GM19025 (cell line): ENCODE results near the gene GFRA1.

ENCODE experiments used
- ATAC-seq: cut with Tn5 transposase; IDR thresholded peaks from one replicate; pipeline ENCODE4 v1.9.1; 2021; ENCODE audit warnings: mild to moderate bottlenecking, low read depth, moderate library complexity; ENCODE audit not compliant: unreplicated experiment

The GFRA1 gene, protein sequence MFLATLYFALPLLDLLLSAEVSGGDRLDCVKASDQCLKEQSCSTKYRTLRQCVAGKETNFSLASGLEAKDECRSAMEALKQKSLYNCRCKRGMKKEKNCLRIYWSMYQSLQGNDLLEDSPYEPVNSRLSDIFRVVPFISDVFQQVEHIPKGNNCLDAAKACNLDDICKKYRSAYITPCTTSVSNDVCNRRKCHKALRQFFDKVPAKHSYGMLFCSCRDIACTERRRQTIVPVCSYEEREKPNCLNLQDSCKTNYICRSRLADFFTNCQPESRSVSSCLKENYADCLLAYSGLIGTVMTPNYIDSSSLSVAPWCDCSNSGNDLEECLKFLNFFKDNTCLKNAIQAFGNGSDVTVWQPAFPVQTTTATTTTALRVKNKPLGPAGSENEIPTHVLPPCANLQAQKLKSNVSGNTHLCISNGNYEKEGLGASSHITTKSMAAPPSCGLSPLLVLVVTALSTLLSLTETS

GRCh38 chr10:116272440-116273283, at the start of gene GFRA1:
Gene GFRA1, minus strand, starts transcription at chr10:116273206. Its CDS starts 1,177 bp downstream, at chr10:116272029.
- ATAC-seq, result no peak

DNA sequence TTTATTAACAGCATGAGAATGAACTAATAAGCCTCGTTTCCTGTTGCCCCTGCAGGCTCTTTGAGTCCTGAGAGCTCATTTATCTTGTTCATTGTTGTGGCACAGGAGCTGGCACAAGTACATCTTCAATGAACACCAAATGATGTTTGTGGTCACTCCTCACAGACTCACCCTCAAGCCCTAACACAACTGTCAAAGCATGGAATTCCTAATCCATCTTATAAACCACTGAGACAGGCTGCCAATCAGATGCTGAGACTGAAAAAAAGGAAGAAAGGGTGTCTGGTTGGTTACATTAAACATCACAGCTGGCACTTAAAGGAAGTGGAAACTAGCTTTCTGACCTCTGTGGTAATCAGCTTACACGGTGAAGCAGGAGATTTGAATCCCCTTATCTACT, 43.5 kb upstream of the GFRA1 start:
- ATAC-seq, result no peak

- ATAC-seq, result no peak
Observed at GRCh38 chr10:116312548-116312947, 39.5 kb upstream of the GFRA1 start.

- no peak for ATAC-seq
Observed at GRCh38 chr10:116311706-116312490, 38.9 kb upstream of the GFRA1 start.

GRCh38 chr10:116311016-116311415, 38.0 kb upstream of the GFRA1 start:
- no peak for ATAC-seq

- ATAC-seq, result no peak
Observed at GRCh38 chr10:116307455-116307854, 34.4 kb upstream of the GFRA1 start.

- no peak for ATAC-seq
Observed at GRCh38 chr10:116306847-116307246, 33.8 kb upstream of the GFRA1 start.

DNA sequence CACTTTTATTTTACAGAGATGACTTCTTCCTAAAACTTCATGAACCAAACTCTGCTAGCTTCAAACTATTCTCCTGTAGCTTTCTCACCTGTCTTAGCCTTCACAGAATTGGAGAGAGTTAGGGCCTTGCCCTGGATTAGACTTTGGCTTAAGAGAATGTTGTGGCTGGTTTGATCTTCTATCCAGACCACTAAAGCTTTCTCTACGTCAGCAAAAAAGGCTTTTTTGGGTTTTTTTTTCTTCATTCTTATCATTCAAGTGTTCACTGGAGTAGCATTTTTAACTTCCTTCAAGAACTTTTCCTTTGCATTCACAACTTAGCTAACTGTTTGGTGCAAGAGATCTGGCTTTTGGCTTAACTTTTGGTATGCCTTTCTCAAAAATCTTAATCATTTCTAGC, 31.9 kb upstream of the GFRA1 start:
- ATAC-seq, result no peak

DNA sequence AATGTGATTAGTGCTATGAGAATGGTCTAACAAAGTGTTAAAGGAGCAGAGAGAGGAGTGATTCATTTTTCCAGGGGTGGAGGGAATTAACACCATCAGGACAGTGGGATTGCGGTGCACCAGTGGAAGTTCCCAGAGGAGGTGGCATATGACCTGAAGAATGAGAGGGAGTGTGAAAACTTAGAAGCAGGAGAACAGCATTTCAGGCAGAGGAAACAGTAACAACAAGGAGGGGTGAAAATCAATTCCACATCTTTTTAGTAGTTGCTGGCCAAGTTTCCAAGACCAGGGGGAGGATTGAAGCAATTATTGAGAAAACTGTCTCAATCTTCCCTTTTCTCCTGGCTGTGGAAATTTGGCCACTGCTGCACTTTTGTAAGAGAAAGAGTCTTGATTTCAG, 27.5 kb upstream of the GFRA1 start:
- no peak for ATAC-seq

GRCh38 chr10:116298586-116298985, 25.6 kb upstream of the GFRA1 start:
- no peak for ATAC-seq

GRCh38 chr10:116296291-116296721, 23.3 kb upstream of the GFRA1 start:
- no peak for ATAC-seq

- ATAC-seq, result no peak
Observed at GRCh38 chr10:116292493-116292892, 19.5 kb upstream of the GFRA1 start.

GRCh38 chr10:116289652-116290051, 16.6 kb upstream of the GFRA1 start:
- ATAC-seq, result no peak

DNA sequence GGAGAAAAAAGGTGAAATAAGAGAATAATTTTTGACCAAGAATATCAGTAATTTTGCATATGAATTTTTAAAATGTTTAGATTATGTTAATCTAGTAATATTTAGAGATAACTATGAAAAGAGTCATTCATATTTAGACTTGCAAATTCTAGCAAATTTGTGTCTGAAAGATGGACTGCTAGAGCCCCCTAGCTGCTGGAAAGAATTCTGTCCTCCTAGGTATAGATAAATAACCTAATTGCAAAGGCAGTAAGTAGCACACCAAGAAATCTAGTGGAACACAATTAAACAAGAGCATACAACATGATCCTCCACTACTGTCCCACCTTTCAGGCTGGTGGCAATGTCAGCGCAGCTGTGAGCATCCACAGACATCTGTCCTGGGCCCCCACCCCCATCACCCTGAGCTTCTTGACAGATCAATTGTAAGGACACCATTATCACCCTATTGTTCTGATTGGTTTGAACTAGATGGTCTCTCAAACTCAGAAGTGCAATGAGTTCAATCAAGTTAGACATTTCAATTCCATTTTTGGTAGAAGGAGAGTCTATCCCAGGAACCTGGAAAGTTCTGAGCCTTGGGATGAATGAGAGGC, 15.0 kb upstream of the GFRA1 start:
- ATAC-seq, result no peak

DNA sequence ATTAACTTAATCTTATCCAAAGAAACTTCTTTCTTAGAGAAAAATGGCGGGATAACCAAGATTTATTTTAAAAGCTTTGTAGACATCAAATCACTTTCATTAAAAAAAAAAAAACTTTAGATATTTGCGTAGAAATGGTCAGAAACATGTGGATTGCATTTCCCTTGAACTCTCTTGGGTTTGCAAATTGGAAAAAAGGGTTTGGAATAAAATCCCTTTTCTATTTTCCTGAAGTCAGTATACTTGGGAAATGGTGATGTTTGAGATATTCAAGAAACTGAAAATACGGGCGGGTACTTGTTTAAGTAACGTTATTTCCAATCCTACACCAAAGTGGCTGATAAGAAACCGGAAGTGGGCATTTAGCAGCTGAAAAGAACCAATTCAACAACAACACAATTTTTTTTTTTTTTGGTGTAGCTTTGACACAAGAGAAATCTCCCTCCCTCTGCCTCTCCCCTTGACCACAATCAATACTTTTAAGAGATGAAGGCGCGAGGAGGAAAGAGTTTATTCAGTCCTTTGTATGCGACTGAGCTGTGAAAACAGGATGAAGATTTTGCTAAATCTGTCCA, 13.7 kb upstream of the GFRA1 start:
- no peak for ATAC-seq

DNA sequence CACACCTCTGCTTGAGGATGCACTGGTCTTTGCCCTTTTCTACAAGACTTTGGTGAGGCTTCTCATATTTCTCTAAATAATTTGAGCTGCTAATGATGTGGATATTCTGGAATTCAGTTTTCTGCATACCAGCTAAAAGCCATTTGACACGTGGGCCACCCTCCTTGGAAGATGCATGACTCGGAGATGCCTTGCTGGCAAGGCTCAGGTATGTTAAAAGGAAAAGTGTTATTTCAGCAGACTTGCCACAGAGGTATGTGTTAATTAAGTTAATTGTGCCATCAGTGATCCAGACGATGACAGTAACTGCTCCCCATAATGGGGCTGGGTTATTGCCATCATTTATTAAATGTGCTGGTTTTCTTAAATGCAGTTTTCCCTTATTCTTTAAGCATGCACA, 8.8 kb upstream of the GFRA1 start:
- no peak for ATAC-seq

GRCh38 chr10:116278846-116279245, 5.8 kb upstream of the GFRA1 start:
- ATAC-seq, result no peak

- ATAC-seq, result no peak
Observed at GRCh38 chr10:116276981-116277380, 4.0 kb upstream of the GFRA1 start.

DNA sequence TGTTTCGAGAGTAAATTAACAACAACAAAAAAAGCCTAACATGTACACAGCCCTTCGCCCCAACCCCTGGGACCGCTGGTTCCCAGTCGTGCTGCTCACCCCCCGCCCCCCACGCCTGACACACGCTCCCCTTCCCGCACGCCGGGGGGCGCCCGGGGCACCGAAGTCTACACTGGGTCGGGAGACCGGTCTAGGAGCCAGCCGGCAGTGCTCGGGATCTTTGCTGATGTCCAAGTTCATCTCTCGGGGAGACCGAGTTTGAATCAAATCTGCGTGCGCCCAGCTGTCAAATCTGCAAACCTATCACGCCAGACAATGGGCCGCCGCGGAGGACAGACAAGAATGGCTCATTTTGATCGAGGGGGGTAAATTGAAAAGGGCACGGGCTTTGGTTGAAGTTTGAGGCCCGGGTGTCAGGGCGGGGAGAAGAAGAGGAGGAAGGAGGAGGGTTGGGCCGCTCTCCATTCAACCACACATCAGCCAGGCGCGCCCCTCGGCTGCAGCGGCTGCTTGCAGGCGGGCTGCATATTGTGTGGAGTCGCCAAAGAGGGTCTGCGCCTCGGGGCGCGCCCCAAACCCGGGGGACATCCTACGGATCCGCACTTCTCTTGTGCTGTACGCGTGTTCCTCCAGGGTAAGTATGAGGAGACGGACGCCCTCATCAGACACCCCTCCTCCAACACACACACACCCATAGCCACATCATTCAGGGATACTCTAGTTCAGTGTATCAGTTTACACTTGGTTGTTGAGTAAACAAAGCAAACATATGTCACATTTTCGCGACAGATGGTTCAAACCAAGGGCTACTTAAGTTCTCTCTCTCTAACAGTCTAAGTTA, 1.3 kb upstream of the GFRA1 start:
- ATAC-seq, result no peak
